ENCODE results near the gene FAM219A. TPM values are rescaled to one million over a fixed set of nuclear protein-coding genes. Genes with fewer than 3 reads are reported as not detected.
"Not testable (repeated sequence)": the region's sequence is repeated elsewhere in the genome, so short reads cannot be mapped to it uniquely, and the experiment has no call there.

Gene FAM219A
- total RNA-seq, 1 donor from 2014 or later: 2.6 TPM

GRCh38 chr9:34486572-34486971 is 28.2 kb upstream of the FAM219A start:
- Histone ChIP-seq H3K27ac (ENCODE audit: low read depth, low read length) (no peak overlapping the region), H3K9me3 (ENCODE audit: control insufficient read depth in 3 of 3, low read length in 3 of 3) (no peaks in the 10 kb centered on the region), H3K36me3 (ENCODE audit: control insufficient read depth in 3 of 3, insufficient read depth in 3 of 3, low read length in 3 of 3) (no peaks in the 10 kb centered on the region)

GRCh38 chr9:34485822-34486221 is 27.5 kb upstream of the FAM219A start:
- H3K4me3 ChIP-seq (ENCODE audit: low read length in 3 of 3): no peak overlapping the region
- no peaks in the 10 kb centered on the region for H3K9me3 ChIP-seq (ENCODE audit: control insufficient read depth in 3 of 3, low read length in 3 of 3)
- no peak overlapping the region for H3K27ac ChIP-seq (ENCODE audit: low read depth, low read length)
- no peak overlapping the region for H3K9ac ChIP-seq (ENCODE audit: low read depth in 1 of 3, low read length in 3 of 3)
- peaks cover 0 to 2% (median 0%) of the 10 kb centered on the region in 3 donors for H3K27me3 ChIP-seq (ENCODE audit: control insufficient read depth in 3 of 3, insufficient read depth in 3 of 3, low read length in 3 of 3)
- peaks cover 0 to 11% (median 7%) of the 10 kb centered on the region in 3 donors for H3K4me1 ChIP-seq (ENCODE audit: control insufficient read depth in 3 of 3, insufficient read depth in 3 of 3, low read length in 3 of 3)
- H3K36me3 ChIP-seq (ENCODE audit: control insufficient read depth in 3 of 3, insufficient read depth in 3 of 3, low read length in 3 of 3): no peaks in the 10 kb centered on the region

More at GRCh38 chr9:34486572-34486971, 28.2 kb upstream of the FAM219A start:
- Histone ChIP-seq H3K27me3 (ENCODE audit: control insufficient read depth in 3 of 3, insufficient read depth in 3 of 3, low read length in 3 of 3) (peaks cover 0 to 4% (median 0%) of the 10 kb centered on the region in 3 donors), H3K4me3 (ENCODE audit: low read length in 3 of 3) (no peak overlapping the region), H3K9ac (ENCODE audit: low read depth in 1 of 3, low read length in 3 of 3) (no peak overlapping the region), H3K4me1 (ENCODE audit: control insufficient read depth in 3 of 3, insufficient read depth in 3 of 3, low read length in 3 of 3) (peaks cover 0 to 11% (median 7%) of the 10 kb centered on the region in 3 donors)

- H3K27ac ChIP-seq (ENCODE audit: low read depth, low read length): no peak overlapping the region
- peaks cover 0 to 11% (median 11%) of the 10 kb centered on the region in 3 donors for H3K4me1 ChIP-seq (ENCODE audit: control insufficient read depth in 3 of 3, insufficient read depth in 3 of 3, low read length in 3 of 3)
- peaks cover 0 to 2% (median 0%) of the 10 kb centered on the region in 3 donors for H3K27me3 ChIP-seq (ENCODE audit: control insufficient read depth in 3 of 3, insufficient read depth in 3 of 3, low read length in 3 of 3)
- no peaks in the 10 kb centered on the region for H3K36me3 ChIP-seq (ENCODE audit: control insufficient read depth in 3 of 3, insufficient read depth in 3 of 3, low read length in 3 of 3)
- no peak overlapping the region for H3K9ac ChIP-seq (ENCODE audit: low read depth in 1 of 3, low read length in 3 of 3)
- no peak overlapping the region for H3K4me3 ChIP-seq (ENCODE audit: low read length in 3 of 3)
- no peaks in the 10 kb centered on the region for H3K9me3 ChIP-seq (ENCODE audit: control insufficient read depth in 3 of 3, low read length in 3 of 3)
Measured at GRCh38 chr9:34484678-34485077, 26.3 kb upstream of the FAM219A start.

GRCh38 chr9:34482746-34483145 is 24.4 kb upstream of the FAM219A start:
- not testable (repeated sequence) for H3K9me3 ChIP-seq (ENCODE audit: control insufficient read depth in 3 of 3, low read length in 3 of 3); H3K36me3 ChIP-seq (ENCODE audit: control insufficient read depth in 3 of 3, insufficient read depth in 3 of 3, low read length in 3 of 3)

GRCh38 chr9:34481620-34482019 is 23.2 kb upstream of the FAM219A start:
- not testable (repeated sequence) for H3K36me3 ChIP-seq (ENCODE audit: control insufficient read depth in 3 of 3, insufficient read depth in 3 of 3, low read length in 3 of 3); H3K9me3 ChIP-seq (ENCODE audit: control insufficient read depth in 3 of 3, low read length in 3 of 3); H3K4me3 ChIP-seq (ENCODE audit: low read length in 3 of 3); H3K27ac ChIP-seq (ENCODE audit: low read depth, low read length); H3K27me3 ChIP-seq (ENCODE audit: control insufficient read depth in 3 of 3, insufficient read depth in 3 of 3, low read length in 3 of 3); H3K9ac ChIP-seq (ENCODE audit: low read depth in 1 of 3, low read length in 3 of 3)
- peaks cover 0 to 13% (median 10%) of the 10 kb centered on the region in 3 donors for H3K4me1 ChIP-seq (ENCODE audit: control insufficient read depth in 3 of 3, insufficient read depth in 3 of 3, low read length in 3 of 3)

More at GRCh38 chr9:34482746-34483145, 24.4 kb upstream of the FAM219A start:
- not testable (repeated sequence) for H3K27me3 ChIP-seq (ENCODE audit: control insufficient read depth in 3 of 3, insufficient read depth in 3 of 3, low read length in 3 of 3); H3K27ac ChIP-seq (ENCODE audit: low read depth, low read length); H3K9ac ChIP-seq (ENCODE audit: low read depth in 1 of 3, low read length in 3 of 3); H3K4me3 ChIP-seq (ENCODE audit: low read length in 3 of 3)
- peaks cover 0 to 13% (median 10%) of the 10 kb centered on the region in 3 donors for H3K4me1 ChIP-seq (ENCODE audit: control insufficient read depth in 3 of 3, insufficient read depth in 3 of 3, low read length in 3 of 3)

- no peaks in the 10 kb centered on the region for H3K36me3 ChIP-seq (ENCODE audit: control insufficient read depth in 3 of 3, insufficient read depth in 3 of 3, low read length in 3 of 3)
- no peak overlapping the region for H3K4me3 ChIP-seq (ENCODE audit: low read length in 3 of 3)
- no peaks in the 10 kb centered on the region for H3K9me3 ChIP-seq (ENCODE audit: control insufficient read depth in 3 of 3, low read length in 3 of 3)
- H3K9ac ChIP-seq (ENCODE audit: low read depth in 1 of 3, low read length in 3 of 3): no peak overlapping the region
- no peak overlapping the region for H3K27ac ChIP-seq (ENCODE audit: low read depth, low read length)
- H3K4me1 ChIP-seq (ENCODE audit: control insufficient read depth in 3 of 3, insufficient read depth in 3 of 3, low read length in 3 of 3): peaks cover 0 to 6% (median 4%) of the 10 kb centered on the region in 3 donors
- no peaks in the 10 kb centered on the region for H3K27me3 ChIP-seq (ENCODE audit: control insufficient read depth in 3 of 3, insufficient read depth in 3 of 3, low read length in 3 of 3)
Measured at GRCh38 chr9:34479431-34479866, 21.1 kb upstream of the FAM219A start.

- Histone ChIP-seq H3K9me3 (ENCODE audit: control insufficient read depth in 3 of 3, low read length in 3 of 3) (no peaks in the 10 kb centered on the region), H3K27ac (ENCODE audit: low read depth, low read length) (no peak overlapping the region), H3K36me3 (ENCODE audit: control insufficient read depth in 3 of 3, insufficient read depth in 3 of 3, low read length in 3 of 3) (no peaks in the 10 kb centered on the region), H3K9ac (ENCODE audit: low read depth in 1 of 3, low read length in 3 of 3) (no peak overlapping the region), H3K4me1 (ENCODE audit: control insufficient read depth in 3 of 3, insufficient read depth in 3 of 3, low read length in 3 of 3) (peaks cover 0 to 6% (median 0%) of the 10 kb centered on the region in 3 donors), H3K4me3 (ENCODE audit: low read length in 3 of 3) (no peak overlapping the region), H3K27me3 (ENCODE audit: control insufficient read depth in 3 of 3, insufficient read depth in 3 of 3, low read length in 3 of 3) (no peaks in the 10 kb centered on the region)
Measured at GRCh38 chr9:34477541-34477940, 19.2 kb upstream of the FAM219A start.

- Histone ChIP-seq H3K36me3 (ENCODE audit: control insufficient read depth in 3 of 3, insufficient read depth in 3 of 3, low read length in 3 of 3) (no peaks in the 10 kb centered on the region), H3K4me3 (ENCODE audit: low read length in 3 of 3) (no peak overlapping the region), H3K4me1 (ENCODE audit: control insufficient read depth in 3 of 3, insufficient read depth in 3 of 3, low read length in 3 of 3) (peaks cover 0 to 6% (median 0%) of the 10 kb centered on the region in 3 donors), H3K27ac (ENCODE audit: low read depth, low read length) (no peak overlapping the region), H3K9ac (ENCODE audit: low read depth in 1 of 3, low read length in 3 of 3) (no peak overlapping the region), H3K27me3 (ENCODE audit: control insufficient read depth in 3 of 3, insufficient read depth in 3 of 3, low read length in 3 of 3) (no peaks in the 10 kb centered on the region), H3K9me3 (ENCODE audit: control insufficient read depth in 3 of 3, low read length in 3 of 3) (no peaks in the 10 kb centered on the region)
Measured at GRCh38 chr9:34475097-34475496, 16.7 kb upstream of the FAM219A start.

GRCh38 chr9:34465468-34465867 is 7.1 kb upstream of the FAM219A start:
- no peaks in the 10 kb centered on the region for H3K27me3 ChIP-seq (ENCODE audit: control insufficient read depth in 3 of 3, insufficient read depth in 3 of 3, low read length in 3 of 3)

GRCh38 chr9:34464571-34464970 is 6.2 kb upstream of the FAM219A start:
- no peak overlapping the region for H3K4me3 ChIP-seq (ENCODE audit: low read length in 3 of 3)
- no peaks in the 10 kb centered on the region for H3K27me3 ChIP-seq (ENCODE audit: control insufficient read depth in 3 of 3, insufficient read depth in 3 of 3, low read length in 3 of 3)
- H3K36me3 ChIP-seq (ENCODE audit: control insufficient read depth in 3 of 3, insufficient read depth in 3 of 3, low read length in 3 of 3): no peaks in the 10 kb centered on the region
- no peak overlapping the region for H3K27ac ChIP-seq (ENCODE audit: low read depth, low read length)
- peaks cover 7 to 17% (median 11%) of the 10 kb centered on the region in 3 donors for H3K4me1 ChIP-seq (ENCODE audit: control insufficient read depth in 3 of 3, insufficient read depth in 3 of 3, low read length in 3 of 3)
- H3K9ac ChIP-seq (ENCODE audit: low read depth in 1 of 3, low read length in 3 of 3): no peak overlapping the region
- H3K9me3 ChIP-seq (ENCODE audit: control insufficient read depth in 3 of 3, low read length in 3 of 3): no peaks in the 10 kb centered on the region

More at GRCh38 chr9:34465468-34465867, 7.1 kb upstream of the FAM219A start:
- Histone ChIP-seq H3K36me3 (ENCODE audit: control insufficient read depth in 3 of 3, insufficient read depth in 3 of 3, low read length in 3 of 3) (no peaks in the 10 kb centered on the region), H3K9ac (ENCODE audit: low read depth in 1 of 3, low read length in 3 of 3) (no peak overlapping the region), H3K27ac (ENCODE audit: low read depth, low read length) (no peak overlapping the region), H3K9me3 (ENCODE audit: control insufficient read depth in 3 of 3, low read length in 3 of 3) (no peaks in the 10 kb centered on the region), H3K4me1 (ENCODE audit: control insufficient read depth in 3 of 3, insufficient read depth in 3 of 3, low read length in 3 of 3) (peaks cover 7 to 17% (median 11%) of the 10 kb centered on the region in 3 donors), H3K4me3 (ENCODE audit: low read length in 3 of 3) (no peak overlapping the region)

Measured in skeletal muscle tissue (tissue), 4 donors.